ENCODE results near the gene BCL2L14. TPM values are rescaled to one million over a fixed set of nuclear protein-coding genes. Genes with fewer than 3 reads are reported as not detected.

The BCL2L14 gene
- total and polyA plus RNA-seq, 2 of the 13 experiments (the other 11 are each of a cell fraction or from before 2014, with no cell fraction given) = 0.11 TPM; not detected in 1

- TF ChIP-seq, protein P1, sequence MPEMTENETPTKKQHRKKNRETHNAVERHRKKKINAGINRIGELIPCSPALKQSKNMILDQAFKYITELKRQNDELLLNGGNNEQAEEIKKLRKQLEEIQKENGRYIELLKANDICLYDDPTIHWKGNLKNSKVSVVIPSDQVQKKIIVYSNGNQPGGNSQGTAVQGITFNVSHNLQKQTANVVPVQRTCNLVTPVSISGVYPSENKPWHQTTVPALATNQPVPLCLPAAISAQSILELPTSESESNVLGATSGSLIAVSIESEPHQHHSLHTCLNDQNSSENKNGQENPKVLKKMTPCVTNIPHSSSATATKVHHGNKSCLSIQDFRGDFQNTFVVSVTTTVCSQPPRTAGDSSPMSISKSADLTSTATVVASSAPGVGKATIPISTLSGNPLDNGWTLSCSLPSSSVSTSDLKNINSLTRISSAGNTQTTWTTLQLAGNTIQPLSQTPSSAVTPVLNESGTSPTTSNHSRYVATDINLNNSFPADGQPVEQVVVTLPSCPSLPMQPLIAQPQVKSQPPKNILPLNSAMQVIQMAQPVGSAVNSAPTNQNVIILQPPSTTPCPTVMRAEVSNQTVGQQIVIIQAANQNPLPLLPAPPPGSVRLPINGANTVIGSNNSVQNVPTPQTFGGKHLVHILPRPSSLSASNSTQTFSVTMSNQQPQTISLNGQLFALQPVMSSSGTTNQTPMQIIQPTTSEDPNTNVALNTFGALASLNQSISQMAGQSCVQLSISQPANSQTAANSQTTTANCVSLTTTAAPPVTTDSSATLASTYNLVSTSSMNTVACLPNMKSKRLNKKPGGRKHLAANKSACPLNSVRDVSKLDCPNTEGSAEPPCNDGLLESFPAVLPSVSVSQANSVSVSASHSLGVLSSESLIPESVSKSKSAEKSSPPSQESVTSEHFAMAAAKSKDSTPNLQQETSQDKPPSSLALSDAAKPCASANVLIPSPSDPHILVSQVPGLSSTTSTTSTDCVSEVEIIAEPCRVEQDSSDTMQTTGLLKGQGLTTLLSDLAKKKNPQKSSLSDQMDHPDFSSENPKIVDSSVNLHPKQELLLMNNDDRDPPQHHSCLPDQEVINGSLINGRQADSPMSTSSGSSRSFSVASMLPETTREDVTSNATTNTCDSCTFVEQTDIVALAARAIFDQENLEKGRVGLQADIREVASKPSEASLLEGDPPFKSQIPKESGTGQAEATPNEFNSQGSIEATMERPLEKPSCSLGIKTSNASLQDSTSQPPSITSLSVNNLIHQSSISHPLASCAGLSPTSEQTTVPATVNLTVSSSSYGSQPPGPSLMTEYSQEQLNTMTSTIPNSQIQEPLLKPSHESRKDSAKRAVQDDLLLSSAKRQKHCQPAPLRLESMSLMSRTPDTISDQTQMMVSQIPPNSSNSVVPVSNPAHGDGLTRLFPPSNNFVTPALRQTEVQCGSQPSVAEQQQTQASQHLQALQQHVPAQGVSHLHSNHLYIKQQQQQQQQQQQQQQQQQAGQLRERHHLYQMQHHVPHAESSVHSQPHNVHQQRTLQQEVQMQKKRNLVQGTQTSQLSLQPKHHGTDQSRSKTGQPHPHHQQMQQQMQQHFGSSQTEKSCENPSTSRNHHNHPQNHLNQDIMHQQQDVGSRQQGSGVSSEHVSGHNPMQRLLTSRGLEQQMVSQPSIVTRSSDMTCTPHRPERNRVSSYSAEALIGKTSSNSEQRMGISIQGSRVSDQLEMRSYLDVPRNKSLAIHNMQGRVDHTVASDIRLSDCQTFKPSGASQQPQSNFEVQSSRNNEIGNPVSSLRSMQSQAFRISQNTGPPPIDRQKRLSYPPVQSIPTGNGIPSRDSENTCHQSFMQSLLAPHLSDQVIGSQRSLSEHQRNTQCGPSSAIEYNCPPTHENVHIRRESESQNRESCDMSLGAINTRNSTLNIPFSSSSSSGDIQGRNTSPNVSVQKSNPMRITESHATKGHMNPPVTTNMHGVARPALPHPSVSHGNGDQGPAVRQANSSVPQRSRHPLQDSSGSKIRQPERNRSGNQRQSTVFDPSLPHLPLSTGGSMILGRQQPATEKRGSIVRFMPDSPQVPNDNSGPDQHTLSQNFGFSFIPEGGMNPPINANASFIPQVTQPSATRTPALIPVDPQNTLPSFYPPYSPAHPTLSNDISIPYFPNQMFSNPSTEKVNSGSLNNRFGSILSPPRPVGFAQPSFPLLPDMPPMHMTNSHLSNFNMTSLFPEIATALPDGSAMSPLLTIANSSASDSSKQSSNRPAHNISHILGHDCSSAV (CRISPR knock-in tag; IDR thresholded peaks at IDR 0.05; ENCODE audit: borderline replicate concordance) = no peak
- TF ChIP-seq ZNF263 (CRISPR knock-in tag; IDR thresholded peaks at IDR 0.05) = no peak
- TF ChIP-seq, protein P2, sequence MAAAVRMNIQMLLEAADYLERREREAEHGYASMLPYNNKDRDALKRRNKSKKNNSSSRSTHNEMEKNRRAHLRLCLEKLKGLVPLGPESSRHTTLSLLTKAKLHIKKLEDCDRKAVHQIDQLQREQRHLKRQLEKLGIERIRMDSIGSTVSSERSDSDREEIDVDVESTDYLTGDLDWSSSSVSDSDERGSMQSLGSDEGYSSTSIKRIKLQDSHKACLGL (CRISPR knock-in tag; IDR thresholded peaks at IDR 0.05) = no peak
- no peak for TF ChIP-seq ZNF552 (CRISPR knock-in tag; IDR thresholded peaks at IDR 0.05; ENCODE audit: borderline replicate concordance)
- no peak for TF ChIP-seq ZNF441 (CRISPR knock-in tag; IDR thresholded peaks at IDR 0.05; ENCODE audit: borderline replicate concordance)
- TF ChIP-seq ZNF20 (CRISPR knock-in tag; IDR thresholded peaks at IDR 0.05) = no peak
- TF ChIP-seq, protein P3, sequence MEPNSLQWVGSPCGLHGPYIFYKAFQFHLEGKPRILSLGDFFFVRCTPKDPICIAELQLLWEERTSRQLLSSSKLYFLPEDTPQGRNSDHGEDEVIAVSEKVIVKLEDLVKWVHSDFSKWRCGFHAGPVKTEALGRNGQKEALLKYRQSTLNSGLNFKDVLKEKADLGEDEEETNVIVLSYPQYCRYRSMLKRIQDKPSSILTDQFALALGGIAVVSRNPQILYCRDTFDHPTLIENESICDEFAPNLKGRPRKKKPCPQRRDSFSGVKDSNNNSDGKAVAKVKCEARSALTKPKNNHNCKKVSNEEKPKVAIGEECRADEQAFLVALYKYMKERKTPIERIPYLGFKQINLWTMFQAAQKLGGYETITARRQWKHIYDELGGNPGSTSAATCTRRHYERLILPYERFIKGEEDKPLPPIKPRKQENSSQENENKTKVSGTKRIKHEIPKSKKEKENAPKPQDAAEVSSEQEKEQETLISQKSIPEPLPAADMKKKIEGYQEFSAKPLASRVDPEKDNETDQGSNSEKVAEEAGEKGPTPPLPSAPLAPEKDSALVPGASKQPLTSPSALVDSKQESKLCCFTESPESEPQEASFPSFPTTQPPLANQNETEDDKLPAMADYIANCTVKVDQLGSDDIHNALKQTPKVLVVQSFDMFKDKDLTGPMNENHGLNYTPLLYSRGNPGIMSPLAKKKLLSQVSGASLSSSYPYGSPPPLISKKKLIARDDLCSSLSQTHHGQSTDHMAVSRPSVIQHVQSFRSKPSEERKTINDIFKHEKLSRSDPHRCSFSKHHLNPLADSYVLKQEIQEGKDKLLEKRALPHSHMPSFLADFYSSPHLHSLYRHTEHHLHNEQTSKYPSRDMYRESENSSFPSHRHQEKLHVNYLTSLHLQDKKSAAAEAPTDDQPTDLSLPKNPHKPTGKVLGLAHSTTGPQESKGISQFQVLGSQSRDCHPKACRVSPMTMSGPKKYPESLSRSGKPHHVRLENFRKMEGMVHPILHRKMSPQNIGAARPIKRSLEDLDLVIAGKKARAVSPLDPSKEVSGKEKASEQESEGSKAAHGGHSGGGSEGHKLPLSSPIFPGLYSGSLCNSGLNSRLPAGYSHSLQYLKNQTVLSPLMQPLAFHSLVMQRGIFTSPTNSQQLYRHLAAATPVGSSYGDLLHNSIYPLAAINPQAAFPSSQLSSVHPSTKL (CRISPR knock-in tag; IDR thresholded peaks at IDR 0.05) = peak; percentile 88
- no peak for TF ChIP-seq ZNF850 (CRISPR knock-in tag; conservative IDR thresholded peaks at IDR 0.05)
- TF ChIP-seq CBX1 (IDR thresholded peaks at IDR 0.05; ENCODE audit: low read depth) = no peak
- no peak for TF ChIP-seq MIER3 (CRISPR knock-in tag; IDR thresholded peaks at IDR 0.05; ENCODE audit: borderline replicate concordance)
- TF ChIP-seq ZFP36L1 (CRISPR knock-in tag; IDR thresholded peaks at IDR 0.05) = no peak
- no peak for TF ChIP-seq ZNF354B (CRISPR knock-in tag; IDR thresholded peaks at IDR 0.05)
- peak; percentile 44; the same call in 1 of the 2 replicates for TF ChIP-seq BCL6 (CRISPR knock-in tag; IDR thresholded peaks at IDR 0.05)
- TF ChIP-seq, protein P4, sequence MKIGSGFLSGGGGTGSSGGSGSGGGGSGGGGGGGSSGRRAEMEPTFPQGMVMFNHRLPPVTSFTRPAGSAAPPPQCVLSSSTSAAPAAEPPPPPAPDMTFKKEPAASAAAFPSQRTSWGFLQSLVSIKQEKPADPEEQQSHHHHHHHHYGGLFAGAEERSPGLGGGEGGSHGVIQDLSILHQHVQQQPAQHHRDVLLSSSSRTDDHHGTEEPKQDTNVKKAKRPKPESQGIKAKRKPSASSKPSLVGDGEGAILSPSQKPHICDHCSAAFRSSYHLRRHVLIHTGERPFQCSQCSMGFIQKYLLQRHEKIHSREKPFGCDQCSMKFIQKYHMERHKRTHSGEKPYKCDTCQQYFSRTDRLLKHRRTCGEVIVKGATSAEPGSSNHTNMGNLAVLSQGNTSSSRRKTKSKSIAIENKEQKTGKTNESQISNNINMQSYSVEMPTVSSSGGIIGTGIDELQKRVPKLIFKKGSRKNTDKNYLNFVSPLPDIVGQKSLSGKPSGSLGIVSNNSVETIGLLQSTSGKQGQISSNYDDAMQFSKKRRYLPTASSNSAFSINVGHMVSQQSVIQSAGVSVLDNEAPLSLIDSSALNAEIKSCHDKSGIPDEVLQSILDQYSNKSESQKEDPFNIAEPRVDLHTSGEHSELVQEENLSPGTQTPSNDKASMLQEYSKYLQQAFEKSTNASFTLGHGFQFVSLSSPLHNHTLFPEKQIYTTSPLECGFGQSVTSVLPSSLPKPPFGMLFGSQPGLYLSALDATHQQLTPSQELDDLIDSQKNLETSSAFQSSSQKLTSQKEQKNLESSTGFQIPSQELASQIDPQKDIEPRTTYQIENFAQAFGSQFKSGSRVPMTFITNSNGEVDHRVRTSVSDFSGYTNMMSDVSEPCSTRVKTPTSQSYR (CRISPR knock-in tag; IDR thresholded peaks at IDR 0.05; ENCODE audit: borderline replicate concordance) = no peak
- TF ChIP-seq TBP (CRISPR knock-in tag; IDR thresholded peaks at IDR 0.05) = no peak
- TF ChIP-seq NCOA1 (CRISPR knock-in tag; IDR thresholded peaks at IDR 0.05) = no peak
Observed at GRCh38 chr12:12095021-12095420, 24.3 kb downstream of the BCL2L14 start (continued).
